NB4 (cell line): ENCODE measurements around the gene AKT3.

ENCODE experiments used
- MAX ChIP-seq: IDR thresholded peaks from 2 replicates; pipeline ENCODE4 v1.6.1; 2011; ENCODE audit warnings: low read depth, low read length
- MYC ChIP-seq: IDR thresholded peaks from 2 replicates; pipeline ENCODE4 v1.6.1; 2011; ENCODE audit warnings: low read depth, low read length
- POLR2A ChIP-seq: IDR thresholded peaks from 2 replicates; pipeline ENCODE4 v1.6.1; 2011; ENCODE audit warnings: mild to moderate bottlenecking; ENCODE audit not compliant: insufficient read length; ENCODE audit errors: extremely low read depth
- TF ChIP-seq, protein P1 (sequence below): IDR thresholded peaks from one replicate; pipeline ENCODE4 v1.5.1; 2012; ENCODE audit warnings: low read depth, low read length

DNA sequence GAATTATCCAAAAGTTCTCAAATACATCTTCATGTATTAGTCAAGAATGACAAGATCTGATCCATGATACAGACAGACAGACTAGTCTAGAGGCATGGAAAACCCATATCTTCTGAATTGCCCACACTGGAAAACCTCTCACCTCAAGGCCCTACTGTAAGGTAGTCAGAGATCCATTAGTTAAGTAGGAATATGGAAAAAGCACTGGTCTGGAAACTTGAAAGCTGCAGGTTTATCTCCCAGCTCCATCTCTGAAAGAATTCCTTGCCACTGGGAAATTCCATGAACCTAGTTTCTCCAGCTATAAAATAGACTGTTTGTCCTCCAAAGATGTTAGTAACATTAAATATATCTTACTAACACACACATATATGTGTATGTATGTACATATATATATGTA lies 169.2 kb downstream of the AKT3 start:
- TF ChIP-seq, protein P1, sequence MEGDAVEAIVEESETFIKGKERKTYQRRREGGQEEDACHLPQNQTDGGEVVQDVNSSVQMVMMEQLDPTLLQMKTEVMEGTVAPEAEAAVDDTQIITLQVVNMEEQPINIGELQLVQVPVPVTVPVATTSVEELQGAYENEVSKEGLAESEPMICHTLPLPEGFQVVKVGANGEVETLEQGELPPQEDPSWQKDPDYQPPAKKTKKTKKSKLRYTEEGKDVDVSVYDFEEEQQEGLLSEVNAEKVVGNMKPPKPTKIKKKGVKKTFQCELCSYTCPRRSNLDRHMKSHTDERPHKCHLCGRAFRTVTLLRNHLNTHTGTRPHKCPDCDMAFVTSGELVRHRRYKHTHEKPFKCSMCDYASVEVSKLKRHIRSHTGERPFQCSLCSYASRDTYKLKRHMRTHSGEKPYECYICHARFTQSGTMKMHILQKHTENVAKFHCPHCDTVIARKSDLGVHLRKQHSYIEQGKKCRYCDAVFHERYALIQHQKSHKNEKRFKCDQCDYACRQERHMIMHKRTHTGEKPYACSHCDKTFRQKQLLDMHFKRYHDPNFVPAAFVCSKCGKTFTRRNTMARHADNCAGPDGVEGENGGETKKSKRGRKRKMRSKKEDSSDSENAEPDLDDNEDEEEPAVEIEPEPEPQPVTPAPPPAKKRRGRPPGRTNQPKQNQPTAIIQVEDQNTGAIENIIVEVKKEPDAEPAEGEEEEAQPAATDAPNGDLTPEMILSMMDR = no peak
- TF ChIP-seq POLR2A = no peak
- TF ChIP-seq MAX = no peak
- TF ChIP-seq MYC = no peak
